Psoas muscle (tissue), 8 donors: ENCODE measurements around the gene PPM1H. TPM values are rescaled to one million over a fixed set of nuclear protein-coding genes. Genes with fewer than 3 reads are reported as not detected.

Source experiments
- ATAC-seq, 4 donors: fragments of 200-7000 bp; cut with Tn5 transposase; one replicate each; pipeline ENCODE4 v1.9.1; 2020; ENCODE audit warnings: moderate library complexity in 3 of 4, mild to moderate bottlenecking in 2 of 4
- DNase-seq, 2 donors: peaks; one replicate each; pipeline ENCODE4 v3.0.0-alpha.2; 2020
- H3K27ac ChIP-seq: fragments of 200-600 bp; one replicate; pipeline ENCODE4 v1.8.0; 2022
- H3K27me3 ChIP-seq, 3 donors: fragments of 200-600 bp in 1 of 3; one replicate each; pipeline versions ENCODE4 v1.6.1 to v1.8.0; 2013 to 2022; ENCODE audit warnings: low read length in 2 of 3, mild to moderate bottlenecking in 2 of 3, moderate library complexity in 1 of 3; ENCODE audit not compliant: insufficient read depth in 3 of 3
- H3K36me3 ChIP-seq, 2 donors: fragments of 200-600 bp in 1 of 2; one replicate each; pipeline versions ENCODE4 v1.6.1 to v1.8.0; 2013 to 2022; ENCODE audit warnings: low read depth in 1 of 2, mild to moderate bottlenecking in 1 of 2, moderate library complexity in 1 of 2; ENCODE audit not compliant: insufficient read depth in 1 of 2
- H3K4me1 ChIP-seq: fragments of 200-600 bp; one replicate; pipeline ENCODE4 v1.8.0; 2022
- H3K4me3 ChIP-seq: fragments of 200-600 bp; one replicate; pipeline ENCODE4 v1.8.0; 2022; ENCODE audit warnings: mild to moderate bottlenecking
- H3K9me3 ChIP-seq: fragments of 200-600 bp; one replicate; pipeline ENCODE4 v1.8.0; 2022
- CTCF ChIP-seq: fragments of 200-600 bp; IDR thresholded peaks from one replicate; pipeline ENCODE4 v1.8.0; 2022; ENCODE audit warnings: antibody characterized with exemption
- WGBS, 3 donors: extraction: QIAGEN DNeasy Blood & Tissue Kit; methylation state at CpG; one replicate each; pipeline versions ENCODE4 v1.1.6 to v1.1.7; 2013; 5-methylcytosine and 5-hydroxymethylcytosine counted together
- intact Hi-C, 2 donors: fragments of 100-400 bp; cut with DNase I; formaldehyde crosslinking; loops; one replicate each; pipeline versions ENCODE4 v1.11.0 to v1.14.2; 2022
- polyA plus RNA-seq, 3 donors: library from polyadenylated mRNA; stranded (reverse); fragments of 200-250 nt; gene quantifications; one replicate each; pipeline ENCODE4 v1.2.3, GENCODE V29; 2013
- total RNA-seq, 4 donors: library from RNA; stranded (reverse); fragmentation: NEBNext Ultra II Directional in 2 of 4; extraction: Animal tissue kit (Norgen Biotek cat#: 25700) in 2 of 4; gene quantifications; one replicate each; pipeline versions ENCODE4 v1.2.1 to v1.2.4, GENCODE V29; 2021 to 2023
- donor health status: healthy with polysubstance abuse.
- donor health status: DM: no; HTN: no; CAD: no; lungs with moderate emphysema.
- donor health status: Bipolar disorder and iron deficiency.
- donor health status: healthy.
- donor health status: DM: yes; HTN: yes; CAD: no.
- donor health status: DM: no; HTN: no; CAD: no.
- donor health status: DM: no; HTN: no; CAD: no.
- donor health status: DM: yes; HTN: yes; CAD: no.

Gene PPM1H
- total and polyA plus RNA-seq, 7 donors: 0.65 to 4.3 (median 1.8) TPM

- Histone ChIP-seq H3K36me3 (no peaks in the 10 kb centered on the region), H3K9me3 (no peaks in the 10 kb centered on the region), H3K4me3 (no peak overlapping the region), H3K27ac (no peak overlapping the region), H3K27me3 (no peaks in the 10 kb centered on the region), H3K4me1 (no peaks in the 10 kb centered on the region)
- DNase-seq (no peak), ATAC-seq (no peak)
- 95 to 98% (median 96%) methylated on average over 6 of the region's 6 CpGs for WGBS, 3 donors
- TF ChIP-seq CTCF: no peak
- intact Hi-C loops: no loop called here
These were observed 21.6 kb downstream of the PPM1H start for GRCh38 chr12:62913380-62913779.

GRCh38 chr12:62912644-62913043 lies 22.3 kb downstream of the PPM1H start:
- Histone ChIP-seq H3K4me1 (no peaks in the 10 kb centered on the region), H3K4me3 (no peak overlapping the region), H3K9me3 (no peaks in the 10 kb centered on the region), H3K27ac (no peak overlapping the region), H3K27me3 (no peaks in the 10 kb centered on the region), H3K36me3 (no peaks in the 10 kb centered on the region)
- DNase-seq: no peak
- WGBS, 3 donors: 37 to 56% (median 49%) methylated on average over 4 of the region's 4 CpGs
- no peak for ATAC-seq
- TF ChIP-seq CTCF: no peak
- intact Hi-C loops: no loop called here

GRCh38 chr12:62911286-62911685 lies 23.7 kb downstream of the PPM1H start:
- Histone ChIP-seq H3K4me1 (no peaks in the 10 kb centered on the region), H3K9me3 (no peaks in the 10 kb centered on the region), H3K27me3 (no peaks in the 10 kb centered on the region), H3K36me3 (no peaks in the 10 kb centered on the region), H3K27ac (no peak overlapping the region), H3K4me3 (no peak overlapping the region)
- no peak for TF ChIP-seq CTCF
- WGBS, 3 donors: 77 to 87% (median 86%) methylated on average over 4 of the region's 4 CpGs
- ATAC-seq (no peak), DNase-seq (no peak)
- intact Hi-C loops: no loop called here

- WGBS, 3 donors: 43 to 50% (median 49%) methylated on average over 5 of the region's 5 CpGs
- no peak for TF ChIP-seq CTCF
- intact Hi-C loops: no loop called here
These were observed 24.3 kb downstream of the PPM1H start for GRCh38 chr12:62910549-62911169.

DNA sequence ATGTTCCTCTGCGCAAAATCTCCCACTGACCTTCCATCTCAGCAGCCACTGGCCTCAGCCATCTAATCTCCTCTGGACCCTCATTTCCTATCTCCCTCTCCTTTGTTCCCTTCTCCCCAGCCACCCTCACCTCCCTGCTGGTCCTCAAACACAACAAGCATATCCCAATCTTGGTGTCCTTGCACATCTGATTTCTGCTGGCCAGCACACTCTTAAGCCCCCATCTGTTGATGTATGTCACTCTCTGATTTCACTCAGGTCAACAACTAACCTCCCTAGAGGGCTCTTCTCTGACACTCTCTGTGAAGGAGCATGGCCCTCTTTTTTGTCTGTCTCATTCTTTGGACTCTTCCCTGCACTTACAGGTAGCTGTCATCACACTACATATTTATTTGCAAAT lies 25.6 kb downstream of the PPM1H start:
- H3K27me3 ChIP-seq: no peaks in the 10 kb centered on the region
- WGBS, 3 donors: 93 to 100% (median 100%) methylated on average over 1 of the region's 1 CpG
- intact Hi-C loops: no loop called here
- no peaks in the 10 kb centered on the region for H3K9me3 ChIP-seq
- DNase-seq (no peak), ATAC-seq (no peak)
- no peak overlapping the region for H3K27ac ChIP-seq
- no peak for TF ChIP-seq CTCF
- no peaks in the 10 kb centered on the region for H3K4me1 ChIP-seq
- H3K36me3 ChIP-seq: no peaks in the 10 kb centered on the region
- no peak overlapping the region for H3K4me3 ChIP-seq

More at GRCh38 chr12:62910549-62911169, 24.3 kb downstream of the PPM1H start:
- H3K27me3 ChIP-seq: no peaks in the 10 kb centered on the region
- no peaks in the 10 kb centered on the region for H3K4me1 ChIP-seq
- H3K36me3 ChIP-seq: no peaks in the 10 kb centered on the region
- no peaks in the 10 kb centered on the region for H3K9me3 ChIP-seq
- DNase-seq: no peak
- no peak overlapping the region for H3K27ac ChIP-seq
- no peak overlapping the region for H3K4me3 ChIP-seq
- no peak for ATAC-seq
